Stimulated activated CD4-positive, alpha-beta T cell treated with anti-CD3 and anti-CD28 coated beads, Interleukin-12 subunit alpha, Interleukin-12 subunit beta, amount 100 ng/mL, for 4 hours (primary cell): Measurements from ENCODE around the gene TMCC1.
"Not testable (repeated sequence)": the region's sequence is repeated elsewhere in the genome, so short reads cannot be mapped to it uniquely, and the experiment has no call there.

Experiments used
- DNase-seq: peaks from one replicate; pipeline ENCODE4 v3.0.0-alpha.2; 2020

Gene TMCC1

DNA sequence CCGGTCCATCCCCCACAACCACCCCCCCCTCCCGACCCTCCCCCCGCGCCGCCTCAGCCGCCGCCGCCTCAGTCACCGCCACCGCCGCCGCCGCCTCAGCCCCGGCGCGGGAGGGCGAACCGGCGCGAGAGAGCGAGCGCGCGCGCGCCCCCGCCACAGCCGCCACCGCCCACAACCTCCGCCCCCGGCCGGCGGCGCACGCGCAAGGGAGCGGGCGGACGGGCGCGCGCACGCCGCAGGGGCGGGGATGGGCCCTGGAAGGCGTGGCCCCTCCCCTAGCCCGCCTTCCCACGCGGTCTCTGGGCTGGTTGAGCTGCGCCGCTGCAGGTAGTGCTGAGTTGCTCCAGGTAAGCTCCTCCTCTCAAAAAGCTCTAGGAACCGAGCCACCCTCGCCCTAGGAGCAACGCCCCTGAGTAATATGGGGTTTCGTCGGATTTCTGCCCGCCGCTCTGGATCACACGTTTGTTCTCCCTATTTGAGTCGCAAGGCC, at the start of gene TMCC1:
Gene TMCC1 (minus strand): TSS at position 131 of the 490 bp plus-strand sequence.
- peak; percentile 86 for DNase-seq

DNA sequence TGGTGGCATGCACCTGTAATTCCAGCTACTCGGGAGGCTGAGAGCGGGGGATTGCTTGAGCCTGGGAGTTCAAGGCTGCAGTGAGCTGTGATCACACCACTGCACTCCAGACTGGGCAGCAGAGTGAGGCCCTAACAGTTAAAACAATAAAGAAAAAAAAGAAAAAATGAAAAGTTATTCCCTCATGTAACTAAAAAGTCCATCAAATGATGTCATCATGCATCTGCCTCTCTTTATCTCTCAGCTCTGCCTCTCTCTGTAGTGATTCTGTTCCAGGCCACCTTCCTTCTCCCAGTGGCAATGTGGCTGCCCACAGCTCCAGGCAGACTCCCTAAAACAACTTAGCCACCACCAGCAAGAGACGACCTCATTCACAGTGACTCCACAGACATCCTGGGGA, 49.5 kb upstream of the TMCC1 start:
- DNase-seq = no peak

DNA sequence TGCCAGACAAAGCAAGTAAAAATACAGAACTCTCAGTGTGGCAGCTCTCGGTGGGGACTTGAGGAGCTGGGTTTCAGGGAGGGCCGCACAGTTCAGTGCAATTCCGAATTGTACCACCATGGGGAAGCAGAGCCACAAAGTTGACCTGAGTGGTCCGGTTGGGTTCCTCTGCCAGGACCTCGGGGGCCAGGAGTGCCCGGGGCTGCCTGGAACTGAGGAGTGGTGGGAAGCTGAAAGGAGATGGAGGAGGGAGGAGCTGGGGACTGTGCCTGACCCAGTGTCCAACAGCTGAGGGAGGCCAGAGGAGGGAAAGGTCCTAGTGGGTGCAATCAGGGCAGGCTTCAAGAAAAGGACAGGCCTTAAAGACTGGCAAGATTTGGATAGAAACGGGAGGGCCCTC, 48.8 kb upstream of the TMCC1 start:
- peak; percentile 11 for DNase-seq

DNA sequence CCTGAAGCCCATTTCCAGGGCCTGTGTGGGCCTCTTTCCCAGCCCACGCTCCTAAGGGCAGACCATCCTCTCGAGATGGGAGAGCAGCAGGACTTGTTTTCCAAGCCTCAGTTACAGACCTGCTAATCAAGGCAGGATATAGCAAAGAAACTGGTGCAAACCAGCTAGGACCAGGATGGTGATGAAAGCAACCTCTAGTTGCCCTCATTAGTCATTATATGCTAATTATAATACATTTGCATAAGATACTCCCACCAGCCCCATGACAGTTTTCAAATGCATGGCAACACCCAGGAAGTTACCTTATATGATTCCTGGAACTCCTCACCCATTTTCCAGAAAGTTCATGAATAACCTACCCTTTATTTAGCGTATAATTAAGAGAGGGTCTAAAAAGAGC, 46.6 kb upstream of the TMCC1 start:
- DNase-seq = no peak

DNA sequence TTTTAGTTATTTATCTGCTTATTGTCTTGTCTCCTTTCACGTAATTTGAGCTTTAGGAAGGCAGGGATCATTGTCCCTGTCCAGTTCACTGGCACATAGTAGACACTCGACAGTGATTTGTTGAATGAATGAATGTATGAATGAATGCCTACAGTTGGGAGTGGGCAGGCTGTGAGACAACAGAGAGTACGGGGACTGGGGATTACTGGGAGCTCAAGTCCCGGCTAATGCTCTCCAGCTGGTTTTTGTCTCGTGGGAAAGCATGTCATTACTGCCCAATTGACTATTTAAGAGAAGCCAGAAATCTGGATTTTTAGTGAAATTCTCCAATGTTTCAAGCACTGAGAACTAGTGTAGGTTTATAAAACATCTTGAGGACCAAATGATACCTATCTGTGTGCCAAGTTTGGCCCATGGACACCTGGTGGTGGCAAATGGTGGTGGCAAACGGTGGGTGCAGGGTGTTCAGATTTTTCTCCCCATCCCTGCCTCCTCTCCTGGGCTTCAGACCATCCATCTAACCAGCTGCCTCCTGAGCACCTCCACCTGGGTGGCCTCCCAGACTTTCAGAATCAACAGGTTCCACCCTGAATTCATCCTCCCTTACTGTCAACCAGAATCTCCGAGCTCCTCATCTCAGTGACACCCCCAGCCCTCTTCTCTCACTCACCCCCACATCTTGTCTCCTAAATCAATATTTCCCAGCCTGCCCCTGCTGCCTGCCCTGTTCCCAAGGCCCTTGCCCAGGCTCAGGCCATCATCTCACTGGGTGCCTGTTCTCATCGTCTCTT, 44.8 kb upstream of the TMCC1 start:
- DNase-seq = no peak

DNA sequence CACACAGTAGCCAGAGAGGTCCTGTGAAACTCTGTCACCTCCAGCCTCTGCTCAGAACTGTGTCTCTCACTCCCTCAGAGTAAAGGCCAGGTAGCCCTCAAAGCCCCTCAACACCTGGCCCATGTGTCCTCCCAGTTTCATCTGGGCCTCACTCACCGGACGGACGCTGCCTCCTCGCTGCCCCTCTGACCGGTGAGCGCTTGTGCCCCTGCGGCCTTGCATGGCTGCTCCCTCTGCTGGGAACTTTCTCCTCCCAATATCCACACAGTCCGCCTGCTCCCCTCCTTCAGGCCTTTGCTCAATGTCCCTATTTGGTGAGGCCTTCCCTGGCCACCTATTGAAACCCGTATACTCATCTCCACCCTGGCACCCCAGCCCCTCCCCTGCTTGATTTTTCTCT, 44.2 kb upstream of the TMCC1 start:
- no peak for DNase-seq

DNA sequence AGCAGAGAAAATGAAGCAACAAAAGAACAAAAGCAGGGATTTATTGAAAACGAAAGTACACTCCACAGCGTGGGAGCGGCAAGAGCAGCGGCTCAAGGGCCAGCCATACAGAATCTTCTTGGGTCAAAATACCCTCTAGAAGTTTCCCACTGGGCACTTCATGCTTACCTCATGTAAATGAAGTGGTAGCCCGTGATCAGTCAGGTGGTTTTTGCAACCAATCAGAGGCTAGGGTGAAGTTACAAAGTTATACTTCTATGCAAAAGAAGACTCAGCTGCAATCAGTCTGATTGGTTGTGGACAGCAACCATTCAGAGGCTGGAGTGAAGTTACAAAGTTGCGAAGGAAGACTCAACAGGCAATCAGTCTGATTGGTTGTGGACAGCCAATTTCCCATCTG, 43.2 kb upstream of the TMCC1 start:
- DNase-seq = no peak

DNA sequence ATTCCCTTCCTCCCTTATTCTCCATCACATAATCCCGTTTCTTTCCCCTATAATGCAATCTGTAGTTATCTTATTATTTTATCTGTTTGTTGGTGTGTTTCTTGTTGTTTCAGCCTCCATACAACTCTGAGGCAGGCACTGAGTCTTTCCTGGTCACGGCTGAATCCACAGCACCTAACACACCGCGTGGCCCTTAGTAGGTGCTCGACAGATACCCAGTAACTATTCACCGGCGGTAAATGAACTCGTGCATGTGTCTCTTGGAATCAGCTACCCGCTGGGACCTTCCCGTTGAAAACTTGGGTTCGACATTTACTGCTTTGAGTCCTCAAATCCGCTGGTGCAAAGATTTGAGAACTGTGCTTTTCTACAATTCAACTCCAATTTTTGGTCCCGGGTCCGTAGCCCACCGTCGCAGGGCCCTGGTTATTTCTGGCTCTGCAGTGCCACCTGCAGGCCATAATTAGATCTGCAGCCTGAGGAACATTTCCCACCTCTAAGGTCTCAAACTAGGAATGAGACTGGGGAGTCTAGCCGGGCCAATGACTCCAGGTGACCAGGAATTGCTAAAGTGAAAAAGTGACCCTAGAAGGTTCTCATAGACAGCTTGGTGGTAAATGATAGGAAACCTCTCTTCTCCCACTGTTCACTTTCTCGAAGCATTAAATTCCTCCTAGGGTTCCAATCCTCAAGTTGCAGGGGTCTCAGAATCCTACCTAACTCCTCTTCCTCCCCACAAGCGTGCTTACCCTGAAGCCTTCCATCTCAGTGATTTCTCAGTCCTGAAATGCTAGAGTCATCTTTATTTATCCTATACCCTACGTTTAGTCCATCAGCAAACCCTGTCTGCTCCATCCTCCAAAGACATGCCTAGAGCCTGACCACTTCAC, 41.0 kb upstream of the TMCC1 start:
- peak; percentile 17 for DNase-seq

DNA sequence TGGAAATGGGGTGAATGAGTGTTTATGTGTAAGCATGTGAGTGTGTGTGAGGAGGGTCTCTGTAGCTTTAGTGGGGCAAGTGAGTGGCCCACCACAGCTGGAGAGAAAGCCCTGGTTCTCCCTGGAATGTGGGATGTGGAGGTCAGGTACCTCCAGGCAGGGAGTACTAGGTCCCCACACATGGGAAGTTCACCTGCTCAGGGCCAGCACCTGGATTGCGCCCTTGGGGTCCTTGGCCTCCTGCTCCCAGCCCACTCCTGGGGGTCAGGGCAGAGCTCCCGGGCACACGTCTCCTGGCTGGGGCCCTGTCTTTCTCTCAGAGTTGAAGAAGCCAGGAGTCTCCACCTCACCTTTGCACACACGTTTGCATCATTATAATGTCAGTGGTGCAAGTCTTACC, 40.0 kb upstream of the TMCC1 start:
- DNase-seq = no peak

DNA sequence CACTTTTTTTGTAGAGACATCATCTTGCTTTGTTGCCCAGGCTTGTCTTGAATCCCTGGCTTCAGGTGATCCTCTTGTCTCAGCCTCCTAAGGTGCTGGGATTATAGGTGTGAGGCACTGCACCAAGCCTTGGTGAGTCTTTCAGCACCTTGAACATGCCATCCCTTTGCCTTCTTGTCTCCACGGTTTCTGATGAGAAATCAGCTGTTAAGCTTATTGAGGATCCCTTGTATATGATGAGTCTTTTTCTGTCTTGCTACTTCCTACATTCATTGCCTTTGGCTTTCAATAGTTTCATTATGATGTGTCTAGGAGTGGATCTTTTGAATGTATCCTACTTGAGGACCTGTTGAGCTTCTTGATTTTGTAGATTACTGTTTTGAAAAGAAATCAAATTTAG, 35.9 kb upstream of the TMCC1 start:
- no peak for DNase-seq

DNA sequence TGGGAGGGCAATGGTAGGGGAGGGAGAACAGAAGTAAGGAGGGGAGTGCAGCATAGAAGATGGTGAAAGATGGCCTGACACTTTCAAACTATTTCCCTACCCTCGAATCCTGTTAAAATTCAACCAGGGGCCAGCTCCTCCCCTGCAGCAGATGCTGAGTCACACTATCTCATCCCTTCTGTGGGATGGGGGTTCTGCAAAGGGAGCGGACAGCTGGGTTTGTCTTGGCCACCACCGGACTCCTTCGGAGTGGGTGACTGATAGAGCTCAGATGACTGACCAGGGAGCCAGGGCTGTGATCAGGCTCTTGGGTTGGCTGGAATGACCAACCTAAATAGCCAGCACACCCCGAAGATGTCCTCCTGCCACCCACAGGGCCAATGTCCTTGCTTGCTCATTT, 33.6 kb upstream of the TMCC1 start:
- no peak for DNase-seq

DNA sequence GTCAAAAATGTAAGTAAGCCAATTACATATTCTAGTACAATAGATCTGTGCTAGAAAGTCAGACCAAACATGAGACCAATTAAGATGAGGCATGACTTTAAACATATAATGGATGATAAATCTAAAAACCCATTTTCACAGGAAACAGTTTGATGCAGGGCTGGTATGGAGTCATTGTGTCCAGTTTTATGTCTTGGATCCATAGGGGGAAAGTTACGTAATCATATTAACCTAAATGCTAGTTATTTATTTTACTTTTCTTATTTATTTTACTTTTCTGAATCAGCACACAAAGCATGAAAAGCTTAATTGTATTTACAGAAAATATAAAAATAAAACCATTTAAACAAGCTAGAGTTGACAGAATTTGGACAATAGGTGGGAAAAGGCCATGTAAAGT, 26.3 kb upstream of the TMCC1 start:
- DNase-seq = no peak

DNA sequence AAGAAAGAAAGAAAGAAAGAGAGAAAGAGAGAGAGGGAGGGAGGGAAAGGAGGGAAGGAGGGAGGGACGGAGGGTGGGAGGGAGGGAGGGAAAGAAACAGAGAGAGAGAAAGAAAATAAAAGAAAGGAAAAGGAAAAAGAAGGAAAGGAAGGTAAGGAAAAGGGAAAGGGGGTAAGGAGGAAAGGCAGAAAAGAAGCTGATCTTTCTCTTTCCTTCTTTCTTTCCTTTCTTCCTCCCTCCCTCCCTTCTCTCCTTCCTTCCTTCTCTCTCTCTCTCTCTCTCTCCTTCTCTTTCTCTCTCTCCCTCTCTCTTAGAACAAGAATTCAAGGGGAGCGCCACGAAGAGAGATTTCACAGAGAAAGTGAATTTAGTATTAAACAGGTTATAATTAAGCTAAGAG, 25.8 kb upstream of the TMCC1 start:
- no peak for DNase-seq

DNA sequence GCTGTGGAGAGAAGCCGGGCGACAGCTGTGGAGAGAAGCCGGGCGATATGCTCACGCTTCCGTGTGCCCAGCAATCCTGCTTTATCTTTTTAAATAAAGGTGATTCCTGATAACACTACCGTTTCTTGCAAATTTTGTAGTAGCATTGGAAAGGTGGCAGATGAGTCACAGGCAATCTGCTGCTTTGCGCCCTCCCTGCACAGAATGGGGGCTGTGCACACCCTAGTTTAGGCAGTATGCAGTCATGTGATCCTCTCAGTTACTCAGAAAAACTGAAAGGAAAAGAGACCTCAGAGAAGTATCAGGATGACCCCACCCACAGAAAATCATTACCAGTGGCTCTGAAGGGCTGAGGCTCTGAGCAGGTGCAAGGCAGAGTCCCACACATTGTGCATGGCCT, 24.9 kb upstream of the TMCC1 start:
- DNase-seq = no peak

DNA sequence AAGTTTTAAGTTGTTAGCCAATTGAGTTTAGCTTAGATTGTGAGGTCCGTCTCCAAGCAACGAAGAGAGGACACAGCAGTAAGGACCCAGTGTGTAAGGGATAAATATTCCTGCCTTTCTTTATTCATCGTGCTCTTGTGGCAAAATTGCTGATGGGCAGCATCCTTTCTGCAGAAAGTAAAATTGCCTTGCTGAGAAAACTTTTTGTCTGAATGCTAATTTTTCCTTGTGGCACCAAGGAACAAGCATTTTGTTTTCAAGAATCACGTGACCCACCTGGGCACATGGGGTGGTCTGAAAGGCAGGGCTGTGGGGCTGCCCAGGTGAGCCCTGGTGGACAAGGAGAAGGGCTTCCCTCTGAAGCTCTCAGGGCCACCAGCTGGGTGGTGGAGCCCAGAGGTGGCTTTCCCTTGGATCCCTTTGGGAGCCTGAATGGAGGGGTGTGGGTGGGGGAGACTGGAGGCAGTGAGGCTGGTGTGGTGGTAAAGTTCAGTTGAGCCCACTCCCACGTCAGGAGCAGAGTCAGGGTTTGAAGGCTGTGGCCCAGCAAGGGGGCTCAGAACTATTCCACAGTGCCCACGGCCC, 24.0 kb upstream of the TMCC1 start:
- no peak for DNase-seq

DNA sequence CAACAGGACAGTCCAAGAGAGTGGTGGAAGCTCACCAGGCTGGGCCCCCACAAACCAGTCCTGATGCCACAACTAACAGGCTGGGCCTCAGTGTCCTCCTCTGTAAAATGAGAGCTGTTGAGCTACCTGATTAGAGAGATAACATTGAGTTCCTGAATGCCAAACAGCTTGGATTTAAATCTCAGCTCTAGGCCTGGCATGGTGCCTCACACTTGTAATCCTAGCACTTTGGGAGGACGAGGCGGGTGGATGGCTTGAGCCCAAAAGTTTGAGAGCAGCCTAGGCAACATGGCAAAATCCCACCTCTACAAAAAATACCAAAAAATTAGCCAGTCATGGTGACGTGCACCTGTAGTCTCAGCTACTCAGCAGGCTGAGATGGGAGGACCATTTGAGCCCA, 20.1 kb upstream of the TMCC1 start:
- no peak for DNase-seq

DNA sequence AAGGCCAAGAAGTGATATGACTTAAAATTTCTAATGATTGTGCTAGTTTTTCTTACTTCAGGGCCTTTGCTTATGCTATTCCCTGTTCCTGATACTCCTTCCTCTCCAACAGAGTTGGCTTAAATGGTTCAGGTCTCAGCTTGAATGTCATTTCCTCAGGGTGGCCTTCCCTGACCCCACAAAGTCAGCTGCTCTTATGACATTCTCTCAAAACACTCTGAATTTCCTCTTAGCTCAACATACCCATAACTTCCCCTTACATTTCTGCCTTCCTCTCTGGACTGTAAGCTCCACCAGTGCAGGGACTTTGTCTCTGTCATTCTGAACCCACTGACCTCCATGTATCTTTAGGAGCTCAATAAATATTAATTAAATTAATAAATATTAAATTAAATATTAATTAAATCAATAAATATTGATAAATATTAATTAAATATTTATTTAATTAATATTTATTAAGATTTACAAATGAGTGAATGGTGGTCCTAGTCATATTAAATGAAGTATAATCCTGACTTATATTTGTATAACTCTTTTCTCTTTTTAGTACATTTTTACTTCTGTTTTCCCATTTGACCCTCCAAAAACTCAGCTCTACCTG, 17.9 kb upstream of the TMCC1 start:
- no peak for DNase-seq

DNA sequence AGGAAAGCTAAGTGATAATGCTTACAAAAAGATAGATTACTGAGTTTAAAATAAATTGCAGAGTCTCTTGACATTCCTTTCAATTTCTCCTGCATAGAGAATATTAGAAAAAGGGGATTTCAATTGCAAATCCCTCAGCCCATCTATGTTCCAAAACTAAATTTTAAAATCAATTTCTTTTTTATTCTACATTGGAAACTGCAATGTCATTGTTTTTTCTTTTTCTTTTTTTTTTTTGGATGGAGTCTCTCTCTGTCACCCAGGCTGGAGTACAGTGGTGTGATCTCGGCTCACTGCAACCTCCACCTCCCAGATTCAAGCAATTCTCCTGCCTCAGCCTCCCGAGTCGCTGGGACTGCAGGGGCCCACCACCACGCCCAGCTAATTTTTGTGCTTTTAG, 15.7 kb upstream of the TMCC1 start:
- DNase-seq = not testable (repeated sequence)

DNA sequence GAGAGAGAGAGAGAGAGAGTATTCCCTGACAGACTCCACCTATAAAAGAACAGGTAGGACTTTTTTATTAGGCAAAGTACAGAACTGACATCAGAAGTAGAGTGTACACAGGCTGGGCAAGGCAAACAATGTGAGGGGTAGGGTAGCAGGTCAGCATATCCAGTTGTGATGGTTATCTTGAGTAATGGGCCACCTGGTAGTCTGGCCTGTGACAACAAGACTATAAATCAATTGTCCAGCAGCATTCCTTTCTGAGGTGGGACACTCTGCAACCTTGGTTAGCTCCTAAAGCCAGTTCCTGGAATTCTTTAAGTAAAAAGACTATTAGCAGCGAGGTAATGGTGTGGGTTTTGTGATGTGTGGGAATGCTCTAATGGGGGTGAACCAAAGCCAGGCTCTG, 14.9 kb upstream of the TMCC1 start:
- no peak for DNase-seq

DNA sequence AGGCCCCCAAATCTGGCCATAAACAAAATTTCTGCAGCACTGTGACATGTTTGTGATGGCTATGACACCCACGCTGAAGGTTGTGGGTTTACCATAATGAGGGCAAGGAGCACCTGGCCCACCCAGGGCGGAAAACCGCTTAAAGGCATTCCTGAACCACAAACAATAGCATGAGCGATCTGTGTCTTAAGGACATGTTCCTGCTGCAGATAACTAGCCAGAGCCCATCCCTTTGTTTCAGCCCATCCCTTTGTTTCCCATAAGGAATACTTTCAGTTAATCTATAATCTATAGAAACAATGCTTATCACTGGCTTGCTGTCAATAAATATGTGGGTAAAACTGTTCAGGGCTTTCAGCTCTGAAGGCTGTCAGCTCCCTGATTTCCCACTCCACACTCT, 7.8 kb upstream of the TMCC1 start:
- DNase-seq = not testable (repeated sequence)

DNA sequence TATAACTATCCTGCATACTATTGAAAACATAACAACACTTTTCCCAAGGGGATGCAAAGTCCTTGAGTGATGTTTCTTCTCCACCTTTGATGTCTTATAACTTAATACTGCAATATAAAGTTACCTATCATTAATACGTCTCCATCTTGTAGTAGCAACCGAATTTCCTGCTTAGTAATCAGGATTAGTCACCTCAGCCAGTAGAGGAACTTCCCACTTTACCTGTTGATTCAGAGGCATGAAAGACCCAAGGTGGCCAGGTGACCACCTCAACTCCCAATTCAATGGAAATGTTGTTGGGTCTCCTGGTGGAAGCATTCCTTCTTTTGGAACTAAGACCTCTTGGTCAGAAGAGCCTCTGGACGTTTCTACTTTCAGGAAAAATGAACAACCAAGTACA, 3.5 kb upstream of the TMCC1 start:
- no peak for DNase-seq

DNA sequence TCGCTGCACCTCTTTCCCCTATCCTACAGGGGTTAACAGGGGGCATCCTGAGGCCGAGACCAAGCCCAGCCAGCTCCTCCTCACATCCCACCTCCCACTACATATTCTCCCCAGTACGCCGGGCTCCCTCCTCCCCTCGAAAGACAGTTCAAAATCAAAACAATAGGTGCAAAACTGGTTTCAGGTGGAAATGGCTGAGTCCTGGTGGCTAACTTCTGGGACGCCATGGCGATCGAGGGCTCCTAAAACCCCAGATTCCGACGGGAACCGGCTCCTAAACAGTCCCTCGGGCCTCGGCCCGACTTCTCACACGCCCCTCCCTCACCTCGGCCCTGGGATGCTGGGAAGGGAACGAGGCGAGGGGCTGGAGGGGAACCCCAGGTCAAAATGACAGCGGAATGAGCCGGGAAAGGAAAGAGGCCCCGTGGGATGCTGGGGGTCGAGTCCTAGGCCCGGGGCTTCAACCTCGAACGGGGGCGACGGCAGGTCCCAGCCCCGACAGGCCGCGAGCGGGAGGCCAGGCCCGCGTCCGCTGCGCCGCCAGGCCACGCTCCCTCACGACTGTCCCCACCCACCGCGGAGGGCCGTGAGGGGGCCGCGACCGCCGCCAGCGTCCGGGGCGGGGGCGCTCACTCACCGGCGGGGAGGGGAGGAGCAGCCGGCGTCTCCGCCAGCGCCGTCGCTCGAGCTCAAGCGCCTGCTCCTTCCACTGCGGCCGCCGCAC, 492 bp downstream of the TMCC1 start:
- peak; percentile 61 for DNase-seq

DNA sequence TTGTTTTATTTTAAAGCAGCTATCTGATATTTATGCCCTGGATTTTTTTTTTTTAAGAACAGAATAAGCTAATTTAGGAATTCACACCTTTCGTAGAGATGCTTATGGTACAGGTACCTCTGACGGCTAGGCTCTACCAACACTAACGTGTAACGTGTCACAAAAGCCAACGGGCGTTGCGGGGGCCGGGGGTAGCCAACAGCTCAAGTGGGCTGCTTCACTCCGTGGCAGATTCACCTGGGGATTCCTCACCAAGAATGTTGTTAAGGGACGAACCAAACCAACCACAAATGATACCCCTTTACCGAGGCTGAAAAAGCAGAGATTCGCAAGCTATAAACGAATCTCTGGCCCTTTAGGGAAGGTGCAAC, 1.0 kb downstream of the TMCC1 start:
- peak; percentile 3 for DNase-seq
